MM.1S (cell line): ENCODE results near the gene RASIP1.

ENCODE experiments used
- DNase-seq: peaks from one replicate; pipeline ENCODE4 v3.0.0-alpha.2; 2015
- H2AFZ ChIP-seq: fragments of 300-600 bp; sonication (generic); 2 replicates; pipeline ENCODE4 v1.6.0; 2016; ENCODE audit warnings: antibody characterized with exemption, low read length
- H3F3A ChIP-seq: fragments of 300-600 bp; sonication (generic); 2 replicates; pipeline ENCODE4 v1.6.1; 2016; ENCODE audit warnings: mild to moderate bottlenecking, antibody characterized with exemption, low read length, moderate library complexity, mixed read lengths; ENCODE audit not compliant: insufficient read depth
- H3K27ac ChIP-seq: fragments of 300-600 bp; sonication (generic); 2 replicates; pipeline ENCODE4 v1.5.1; 2016; ENCODE audit warnings: mild to moderate bottlenecking, low read length
- H3K27me3 ChIP-seq: fragments of 300-600 bp; sonication (generic); replicated peaks from 2 replicates; pipeline ENCODE4 v1.6.0; 2016; ENCODE audit warnings: low read length; ENCODE audit not compliant: insufficient read depth
- H3K36me3 ChIP-seq: fragments of 300-600 bp; sonication (generic); replicated peaks from 2 replicates; pipeline ENCODE4 v1.6.1; 2016; ENCODE audit warnings: mild to moderate bottlenecking, low read length, mixed read lengths; ENCODE audit not compliant: insufficient read depth
- H3K4me1 ChIP-seq: fragments of 300-600 bp; sonication (generic); 2 replicates; pipeline ENCODE4 v1.6.1; 2016; ENCODE audit warnings: low read length, mixed read lengths
- H3K4me2 ChIP-seq: fragments of 300-600 bp; sonication (generic); 2 replicates; pipeline ENCODE4 v1.6.0; 2016; ENCODE audit warnings: low read depth, low read length
- H3K4me3 ChIP-seq: fragments of 300-600 bp; sonication (generic); 2 replicates; pipeline ENCODE4 v1.5.1; 2016; ENCODE audit warnings: low read length, mixed read lengths
- H3K79me2 ChIP-seq: fragments of 300-600 bp; sonication (generic); 2 replicates; pipeline ENCODE4 v1.6.1; 2016; ENCODE audit warnings: mixed run types, low read length, mixed read lengths
- H3K9ac ChIP-seq: fragments of 300-600 bp; sonication (generic); 2 replicates; pipeline ENCODE4 v1.6.1; 2016; ENCODE audit warnings: low read length, mixed read lengths
- H3K9me2 ChIP-seq: fragments of 300-600 bp; sonication (generic); replicated peaks from 2 replicates; pipeline ENCODE4 v1.6.1; 2016; ENCODE audit warnings: mild to moderate bottlenecking, low read length, mixed read lengths; ENCODE audit not compliant: insufficient read depth
- H3K9me3 ChIP-seq: fragments of 300-600 bp; sonication (generic); replicated peaks from 2 replicates; pipeline ENCODE4 v1.6.1; 2016; ENCODE audit warnings: mild to moderate bottlenecking, low read length, mixed read lengths; ENCODE audit not compliant: insufficient read depth
- H4K20me1 ChIP-seq: fragments of 300-600 bp; sonication (generic); 2 replicates; pipeline ENCODE4 v1.6.1; 2016; ENCODE audit warnings: mild to moderate bottlenecking, low read length, moderate library complexity, mixed read lengths; ENCODE audit not compliant: insufficient read depth
- EZH2 ChIP-seq: fragments of 300-600 bp; sonication (generic); optimal IDR thresholded peaks from 2 replicates; pipeline ENCODE3; 2017; ENCODE audit warnings: low read depth, mild to moderate bottlenecking, antibody characterized with exemption, low read length, mixed read lengths
- EZH2phosphoT487 ChIP-seq: fragments of 300-600 bp; sonication (generic); IDR thresholded peaks from 2 replicates; pipeline ENCODE4 v1.6.1; 2018; ENCODE audit warnings: antibody characterized with exemption, low read length
- TF ChIP-seq, protein P1 (sequence below): fragments of 300-600 bp; sonication (generic); IDR thresholded peaks from 2 replicates; pipeline ENCODE4 v1.5.1; 2016; ENCODE audit warnings: antibody characterized with exemption, low read length, mixed read lengths

The RASIP1 gene

DNA sequence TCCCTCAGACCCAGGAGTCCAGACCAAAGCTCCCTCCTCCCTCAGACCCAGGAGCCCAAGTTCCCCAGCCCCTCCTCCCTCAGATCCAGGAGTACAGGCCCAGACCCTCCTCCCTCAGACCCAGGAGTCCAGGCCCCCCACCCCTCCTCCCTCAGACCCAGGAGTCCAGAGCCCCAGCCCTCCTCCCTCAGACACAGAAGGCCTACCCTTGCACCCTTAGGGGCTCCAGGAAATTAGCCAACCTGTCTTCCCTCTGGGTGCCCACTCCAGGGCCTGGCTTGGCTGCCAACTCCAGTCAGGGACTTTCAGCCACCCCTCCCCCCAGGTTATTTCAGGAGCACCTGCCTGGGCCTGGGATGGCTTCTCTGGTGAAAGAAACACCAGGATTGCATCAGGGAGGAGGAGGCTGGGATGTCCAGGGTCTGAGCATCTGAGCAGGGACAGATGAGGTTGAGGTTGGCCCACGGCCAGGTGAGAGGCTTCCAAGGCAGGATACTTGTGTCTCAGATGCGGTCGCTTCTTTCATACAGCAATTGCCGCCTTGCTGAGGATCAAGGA, 14.8 kb upstream of the RASIP1 start, which contains the start of gene FGF21:
TSS of gene FGF21 (plus strand) at position 441 of the 558 bp plus-strand sequence. CDS start 713 bp downstream, outside the sequence.
- Histone ChIP-seq H3K27ac (no peak within 1 kb of the TSS), H4K20me1 (no peaks in the 10 kb centered on the region), H3K9me3 (no peaks in the 10 kb centered on the region), H3K9me2 (no peaks in the 10 kb centered on the region), H3K4me2 (no peak within 1 kb of the TSS), H3K4me1 (0 out of 2 replicates have a peak, but pooled peaks cover 4% of the 10 kb centered on the region), H3K36me3 (no peaks in the 10 kb centered on the region), H3K27me3 (peaks cover 70% of the 10 kb centered on the region), H2AFZ (no peak within 1 kb of the TSS), H3K9ac (no peak within 1 kb of the TSS), H3F3A (no peaks in the 10 kb centered on the region), H3K79me2 (no peaks in the 10 kb centered on the region), H3K4me3 (no peak within 1 kb of the TSS)
- no peak for DNase-seq
- no peak for TF ChIP-seq EZH2
- no peak for TF ChIP-seq EZH2phosphoT487

GRCh38 chr19:48752496-48753365, 12.3 kb upstream of the RASIP1 start, which contains the start of gene FUT1:
Gene FUT1 (minus strand): TSS chr19:48752641. CDS start chr19:48751281, 1,360 bp downstream.
- peak; percentile 43 for DNase-seq
- H3F3A ChIP-seq = no peaks in the 10 kb centered on the region
- no peak within 1 kb of the TSS; the same call in 1 of the 2 replicates for H3K9ac ChIP-seq
- peak within 1 kb of the TSS; percentile 57 for H3K4me3 ChIP-seq
- no peaks in the 10 kb centered on the region for H3K36me3 ChIP-seq
- no peak within 1 kb of the TSS for H3K27ac ChIP-seq
- peaks cover 83% of the 10 kb centered on the region for H3K27me3 ChIP-seq
- no peaks in the 10 kb centered on the region for H3K79me2 ChIP-seq
- no peaks in the 10 kb centered on the region for H3K9me2 ChIP-seq
- no peaks in the 10 kb centered on the region for H3K9me3 ChIP-seq
- H3K4me2 ChIP-seq = peak within 1 kb of the TSS; percentile 59
- H2AFZ ChIP-seq = peak within 1 kb of the TSS; percentile 72
- no peaks in the 10 kb centered on the region for H4K20me1 ChIP-seq
- TF ChIP-seq EZH2 (no peak), EZH2phosphoT487 (no peak)
- TF ChIP-seq, protein P1, sequence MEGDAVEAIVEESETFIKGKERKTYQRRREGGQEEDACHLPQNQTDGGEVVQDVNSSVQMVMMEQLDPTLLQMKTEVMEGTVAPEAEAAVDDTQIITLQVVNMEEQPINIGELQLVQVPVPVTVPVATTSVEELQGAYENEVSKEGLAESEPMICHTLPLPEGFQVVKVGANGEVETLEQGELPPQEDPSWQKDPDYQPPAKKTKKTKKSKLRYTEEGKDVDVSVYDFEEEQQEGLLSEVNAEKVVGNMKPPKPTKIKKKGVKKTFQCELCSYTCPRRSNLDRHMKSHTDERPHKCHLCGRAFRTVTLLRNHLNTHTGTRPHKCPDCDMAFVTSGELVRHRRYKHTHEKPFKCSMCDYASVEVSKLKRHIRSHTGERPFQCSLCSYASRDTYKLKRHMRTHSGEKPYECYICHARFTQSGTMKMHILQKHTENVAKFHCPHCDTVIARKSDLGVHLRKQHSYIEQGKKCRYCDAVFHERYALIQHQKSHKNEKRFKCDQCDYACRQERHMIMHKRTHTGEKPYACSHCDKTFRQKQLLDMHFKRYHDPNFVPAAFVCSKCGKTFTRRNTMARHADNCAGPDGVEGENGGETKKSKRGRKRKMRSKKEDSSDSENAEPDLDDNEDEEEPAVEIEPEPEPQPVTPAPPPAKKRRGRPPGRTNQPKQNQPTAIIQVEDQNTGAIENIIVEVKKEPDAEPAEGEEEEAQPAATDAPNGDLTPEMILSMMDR = no peak
- 0 out of 2 replicates have a peak, but pooled peaks cover 4% of the 10 kb centered on the region for H3K4me1 ChIP-seq

DNA sequence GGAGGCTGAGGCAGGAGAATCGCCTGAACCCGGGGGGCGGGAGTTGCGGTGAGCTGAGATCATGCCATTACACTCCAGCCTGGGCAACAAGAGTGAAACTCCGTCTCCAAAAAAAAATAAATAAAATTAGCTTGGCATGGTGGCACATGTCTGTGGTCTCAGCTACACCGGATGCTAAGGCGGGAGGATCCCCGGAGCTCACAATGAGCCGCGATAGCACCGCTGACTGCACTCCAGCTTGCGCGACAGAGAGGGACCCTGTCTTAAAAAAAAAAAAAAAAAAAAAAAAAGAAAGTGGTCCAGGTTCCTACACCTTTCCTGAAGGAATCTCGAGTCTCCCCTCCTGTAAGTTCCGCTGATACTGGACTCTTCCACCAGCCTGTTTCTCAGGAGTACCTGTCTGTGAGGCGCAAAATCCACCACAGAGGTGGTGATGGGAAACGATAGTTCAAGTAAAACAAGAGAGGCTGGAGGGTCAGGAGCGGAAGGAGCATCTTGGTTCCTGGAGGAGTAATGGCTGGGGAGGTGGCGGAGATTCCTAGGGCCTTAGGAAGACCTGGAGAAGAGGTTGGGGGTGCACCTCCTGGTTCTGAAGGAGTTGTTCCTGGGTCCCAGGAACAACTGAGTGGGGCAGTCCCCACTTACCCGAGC, 11.6 kb upstream of the RASIP1 start:
- H2AFZ ChIP-seq = peak overlapping the region; percentile 72
- peak overlapping the region; percentile 57 for H3K4me3 ChIP-seq
- 0 out of 2 replicates have a peak, but pooled peaks cover 4% of the 10 kb centered on the region for H3K4me1 ChIP-seq
- no peaks in the 10 kb centered on the region for H3K36me3 ChIP-seq
- no peaks in the 10 kb centered on the region for H3K9me2 ChIP-seq
- peak overlapping the region; percentile 59 for H3K4me2 ChIP-seq
- H3K27ac ChIP-seq = no peak overlapping the region
- no peaks in the 10 kb centered on the region for H3K79me2 ChIP-seq
- no peak overlapping the region for H3K9ac ChIP-seq
- DNase-seq = no peak
- peaks cover 80% of the 10 kb centered on the region for H3K27me3 ChIP-seq
- no peaks in the 10 kb centered on the region for H3K9me3 ChIP-seq
- H3F3A ChIP-seq = no peaks in the 10 kb centered on the region
- no peaks in the 10 kb centered on the region for H4K20me1 ChIP-seq
- no peak for TF ChIP-seq EZH2phosphoT487
- TF ChIP-seq, protein P1 = no peak
- no peak for TF ChIP-seq EZH2
